Cerebellar cortex (tissue), 1 donor: ENCODE results near the gene PRKCA.
"Not testable (repeated sequence)": the region's sequence is repeated elsewhere in the genome, so short reads cannot be mapped to it uniquely, and the experiment has no call there.

Source experiments
- DNase-seq: peaks from one replicate; pipeline ENCODE4 v3.0.0-alpha.2; 2015; ENCODE audit warnings: low spot score

Gene PRKCA

GRCh38 chr17:66578781-66579489 lies 276.5 kb downstream of the PRKCA start:
- peak; percentile 62 for DNase-seq

- no peak for DNase-seq
These were observed 277.1 kb downstream of the PRKCA start for GRCh38 chr17:66579556-66579955.

GRCh38 chr17:66580184-66580955 lies 278.0 kb downstream of the PRKCA start:
- peak; percentile 87 for DNase-seq

GRCh38 chr17:66580956-66581391 lies 278.6 kb downstream of the PRKCA start:
- DNase-seq = no peak

GRCh38 chr17:66582373-66583111 lies 280.1 kb downstream of the PRKCA start:
- no peak for DNase-seq

GRCh38 chr17:66583112-66583748 lies 280.8 kb downstream of the PRKCA start:
- no peak for DNase-seq

GRCh38 chr17:66584927-66585326 lies 282.5 kb downstream of the PRKCA start:
- DNase-seq = no peak

- no peak for DNase-seq
These were observed 283.1 kb downstream of the PRKCA start for GRCh38 chr17:66585472-66585871.

- DNase-seq = no peak
These were observed 287.5 kb downstream of the PRKCA start for GRCh38 chr17:66589892-66590291.

- DNase-seq = no peak
These were observed 290.7 kb downstream of the PRKCA start for GRCh38 chr17:66593116-66593515.

GRCh38 chr17:66595893-66596292 lies 293.5 kb downstream of the PRKCA start:
- DNase-seq = no peak

GRCh38 chr17:66602659-66603384 lies 300.4 kb downstream of the PRKCA start:
- DNase-seq = no peak

GRCh38 chr17:66604376-66604775 lies 302.0 kb downstream of the PRKCA start:
- no peak for DNase-seq

- no peak for DNase-seq
These were observed 303.1 kb downstream of the PRKCA start for GRCh38 chr17:66605541-66605940.

- peak; percentile 14 for DNase-seq
These were observed 308.1 kb downstream of the PRKCA start for GRCh38 chr17:66610361-66611133.

- no peak for DNase-seq
These were observed 309.0 kb downstream of the PRKCA start for GRCh38 chr17:66611397-66611796.

GRCh38 chr17:66612993-66613392 lies 310.6 kb downstream of the PRKCA start:
- DNase-seq = no peak

GRCh38 chr17:66614469-66614868 lies 312.1 kb downstream of the PRKCA start:
- no peak for DNase-seq

- no peak for DNase-seq
These were observed 316.8 kb downstream of the PRKCA start for GRCh38 chr17:66619206-66619605.

- no peak for DNase-seq
These were observed 318.1 kb downstream of the PRKCA start for GRCh38 chr17:66620528-66620927.

- not testable (repeated sequence) for DNase-seq
These were observed 322.2 kb downstream of the PRKCA start for GRCh38 chr17:66624630-66625029.
